HG03342 (cell line): ENCODE data around the gene COBL.

Experiments
- ATAC-seq: cut with Tn5 transposase; IDR thresholded peaks from one replicate; pipeline ENCODE4 v1.9.1; 2021; ENCODE audit warnings: mild to moderate bottlenecking, moderate library complexity; ENCODE audit not compliant: unreplicated experiment

COBL gene

GRCh38 chr7:51029701-51030191 is 286.9 kb downstream of the COBL start:
- no peak for ATAC-seq

GRCh38 chr7:51029131-51029530 is 287.5 kb downstream of the COBL start:
- no peak for ATAC-seq

- ATAC-seq = no peak
Observed at GRCh38 chr7:51027935-51028830, 288.4 kb downstream of the COBL start.

- ATAC-seq = no peak
Observed at GRCh38 chr7:51027106-51027934, 289.3 kb downstream of the COBL start.

- ATAC-seq = no peak
Observed at GRCh38 chr7:51026341-51026740, 290.3 kb downstream of the COBL start.

GRCh38 chr7:51025668-51026067 is 290.9 kb downstream of the COBL start:
- no peak for ATAC-seq

GRCh38 chr7:51024867-51025266 is 291.7 kb downstream of the COBL start:
- no peak for ATAC-seq

GRCh38 chr7:51023547-51023946 is 293.1 kb downstream of the COBL start:
- no peak for ATAC-seq

GRCh38 chr7:51022821-51023220 is 293.8 kb downstream of the COBL start:
- no peak for ATAC-seq

- no peak for ATAC-seq
Observed at GRCh38 chr7:51021906-51022570, 294.6 kb downstream of the COBL start.

- no peak for ATAC-seq
Observed at GRCh38 chr7:51020944-51021343, 295.7 kb downstream of the COBL start.

GRCh38 chr7:51019891-51020870 is 296.4 kb downstream of the COBL start:
- ATAC-seq = no peak

GRCh38 chr7:51019191-51019844 is 297.3 kb downstream of the COBL start:
- no peak for ATAC-seq

- no peak for ATAC-seq
Observed at GRCh38 chr7:51017576-51018535, 298.8 kb downstream of the COBL start.

GRCh38 chr7:51016546-51016945 is 300.1 kb downstream of the COBL start:
- no peak for ATAC-seq

- ATAC-seq = no peak
Observed at GRCh38 chr7:51015581-51015980, 301.0 kb downstream of the COBL start.

GRCh38 chr7:51014811-51015210 is 301.8 kb downstream of the COBL start:
- ATAC-seq = no peak

GRCh38 chr7:51013861-51014511 is 302.6 kb downstream of the COBL start:
- no peak for ATAC-seq
